NCI-H2227 (cell line): ENCODE measurements around the gene EHMT2.
"Not testable (repeated sequence)": the region's sequence is repeated elsewhere in the genome, so short reads cannot be mapped to it uniquely, and the experiment has no call there.

Experiments used
- DNase-seq: peaks from one replicate; lab custom pipeline; 2025; ENCODE audit not compliant: unreplicated experiment; lab: John Stamatoyannopoulos, UW

The EHMT2 gene

DNA sequence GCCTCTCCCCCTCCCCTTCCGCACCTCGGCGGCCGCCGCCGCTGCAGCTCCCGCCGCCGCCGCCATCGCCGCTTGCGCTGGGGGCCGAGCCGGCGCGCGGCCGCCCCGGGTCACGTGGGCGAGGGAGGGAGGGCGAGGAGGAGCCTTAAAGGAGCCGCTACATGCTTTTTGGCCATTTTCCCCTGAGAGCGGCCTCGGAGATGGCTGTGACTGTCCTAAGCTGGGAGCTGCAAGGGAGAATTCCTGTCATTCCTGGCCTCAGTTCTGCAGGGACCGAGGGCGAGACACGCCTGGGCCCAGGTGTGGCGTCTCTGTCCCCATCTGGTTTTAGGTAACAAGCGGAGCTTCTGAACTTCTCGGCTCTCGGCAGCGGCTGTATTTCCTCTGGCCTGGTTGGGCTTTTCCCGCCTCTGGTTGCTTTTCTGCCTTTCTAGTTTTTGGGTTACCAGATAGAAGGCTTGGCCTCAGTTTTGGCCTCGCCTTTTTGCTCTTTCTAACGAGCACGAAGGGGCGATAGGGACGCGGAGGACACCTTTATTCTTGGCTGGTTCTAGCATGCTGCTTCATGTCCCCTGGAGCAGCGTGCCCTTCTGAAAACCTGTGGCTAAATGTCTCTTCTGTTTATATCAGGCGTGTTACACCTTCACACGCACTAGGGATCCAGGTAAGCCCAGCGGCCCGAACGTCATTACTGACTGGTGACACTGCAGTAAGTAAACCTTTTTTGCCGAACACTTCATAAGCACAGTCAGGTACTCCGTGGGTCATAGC lies at the start of gene EHMT2:
Gene EHMT2, minus strand, starts transcription at position 87 of the 771 bp plus-strand sequence. Its CDS starts 21 bp downstream, at position 66.
- DNase-seq = peak; percentile 93

DNA sequence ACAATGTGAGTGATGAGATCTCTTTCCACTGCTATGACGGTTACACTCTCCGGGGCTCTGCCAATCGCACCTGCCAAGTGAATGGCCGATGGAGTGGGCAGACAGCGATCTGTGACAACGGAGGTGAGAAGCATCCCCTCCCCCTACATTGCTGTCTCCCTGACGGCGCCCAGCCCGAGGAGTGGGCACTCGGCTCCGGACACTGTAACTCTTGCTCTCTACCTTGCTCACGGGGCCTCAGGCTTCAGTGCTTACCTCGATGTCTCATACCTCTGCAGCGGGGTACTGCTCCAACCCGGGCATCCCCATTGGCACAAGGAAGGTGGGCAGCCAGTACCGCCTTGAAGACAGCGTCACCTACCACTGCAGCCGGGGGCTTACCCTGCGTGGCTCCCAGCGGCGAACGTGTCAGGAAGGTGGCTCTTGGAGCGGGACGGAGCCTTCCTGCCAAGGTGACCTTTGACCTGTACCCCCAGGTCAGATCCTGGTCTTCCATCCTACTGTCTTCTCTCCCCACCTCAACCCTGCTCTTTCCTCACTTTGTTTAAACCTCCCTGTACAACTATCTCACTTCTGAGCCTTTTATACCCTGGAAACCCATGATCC lies 49.7 kb upstream of the EHMT2 start:
- no peak for DNase-seq

DNA sequence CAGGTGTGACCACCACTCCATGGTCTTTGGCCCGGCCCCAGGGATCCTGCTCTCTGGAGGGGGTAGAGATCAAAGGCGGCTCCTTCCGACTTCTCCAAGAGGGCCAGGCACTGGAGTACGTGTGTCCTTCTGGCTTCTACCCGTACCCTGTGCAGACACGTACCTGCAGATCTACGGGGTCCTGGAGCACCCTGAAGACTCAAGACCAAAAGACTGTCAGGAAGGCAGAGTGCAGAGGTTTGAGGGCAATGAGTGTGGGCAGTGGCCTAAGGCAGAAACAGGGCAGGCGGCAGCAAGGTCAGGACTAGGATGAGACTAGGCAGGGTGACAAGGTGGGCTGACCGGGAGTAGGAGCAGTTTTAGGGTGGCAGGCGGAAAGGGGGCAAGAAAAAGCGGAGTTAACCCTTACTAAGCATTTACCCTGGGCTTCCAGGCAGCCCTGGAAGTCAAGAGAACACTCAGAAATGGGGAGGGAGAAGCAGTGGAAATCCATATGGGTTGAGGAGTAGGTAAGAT lies 48.9 kb upstream of the EHMT2 start:
- DNase-seq = no peak

DNA sequence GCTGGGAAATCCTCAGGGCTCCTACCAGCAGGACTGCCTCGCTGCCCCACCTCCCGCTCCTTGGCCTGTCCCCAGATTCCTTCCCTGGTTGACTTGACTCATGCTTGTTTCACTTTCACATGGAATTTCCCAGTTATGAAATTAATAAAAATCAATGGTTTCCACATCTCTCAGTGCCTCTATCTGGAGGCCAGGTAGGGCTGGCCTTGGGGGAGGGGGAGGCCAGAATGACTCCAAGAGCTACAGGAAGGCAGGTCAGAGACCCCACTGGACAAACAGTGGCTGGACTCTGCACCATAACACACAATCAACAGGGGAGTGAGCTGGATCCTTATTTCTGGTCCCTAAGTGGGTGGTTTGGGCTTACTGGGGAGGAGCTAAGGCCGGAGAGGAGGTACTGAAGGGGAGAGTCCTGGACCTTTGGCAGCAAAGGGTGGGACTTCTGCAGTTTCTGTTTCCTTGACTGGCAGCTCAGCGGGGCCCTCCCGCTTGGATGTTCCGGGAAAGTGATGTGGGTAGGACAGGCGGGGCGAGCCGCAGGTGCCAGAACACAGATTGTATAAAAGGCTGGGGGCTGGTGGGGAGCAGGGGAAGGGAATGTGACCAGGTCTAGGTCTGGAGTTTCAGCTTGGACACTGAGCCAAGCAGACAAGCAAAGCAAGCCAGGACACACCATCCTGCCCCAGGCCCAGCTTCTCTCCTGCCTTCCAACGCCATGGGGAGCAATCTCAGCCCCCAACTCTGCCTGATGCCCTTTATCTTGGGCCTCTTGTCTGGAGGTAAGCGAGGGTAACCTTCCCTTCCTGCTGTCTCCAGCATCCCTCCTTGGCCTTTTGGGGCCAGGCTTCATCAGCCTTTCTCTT lies 48.2 kb upstream of the EHMT2 start, which contains the start of gene CFB:
Gene CFB, plus strand, starts transcription at position 589 of the 863 bp plus-strand sequence. Its CDS starts 127 bp downstream, at position 716.
- DNase-seq = no peak

DNA sequence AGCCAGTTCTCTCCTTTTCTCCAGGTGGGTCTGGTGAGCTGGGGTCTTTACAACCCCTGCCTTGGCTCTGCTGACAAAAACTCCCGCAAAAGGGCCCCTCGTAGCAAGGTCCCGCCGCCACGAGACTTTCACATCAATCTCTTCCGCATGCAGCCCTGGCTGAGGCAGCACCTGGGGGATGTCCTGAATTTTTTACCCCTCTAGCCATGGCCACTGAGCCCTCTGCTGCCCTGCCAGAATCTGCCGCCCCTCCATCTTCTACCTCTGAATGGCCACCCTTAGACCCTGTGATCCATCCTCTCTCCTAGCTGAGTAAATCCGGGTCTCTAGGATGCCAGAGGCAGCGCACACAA lies 47.6 kb upstream of the EHMT2 start:
- DNase-seq = no peak

DNA sequence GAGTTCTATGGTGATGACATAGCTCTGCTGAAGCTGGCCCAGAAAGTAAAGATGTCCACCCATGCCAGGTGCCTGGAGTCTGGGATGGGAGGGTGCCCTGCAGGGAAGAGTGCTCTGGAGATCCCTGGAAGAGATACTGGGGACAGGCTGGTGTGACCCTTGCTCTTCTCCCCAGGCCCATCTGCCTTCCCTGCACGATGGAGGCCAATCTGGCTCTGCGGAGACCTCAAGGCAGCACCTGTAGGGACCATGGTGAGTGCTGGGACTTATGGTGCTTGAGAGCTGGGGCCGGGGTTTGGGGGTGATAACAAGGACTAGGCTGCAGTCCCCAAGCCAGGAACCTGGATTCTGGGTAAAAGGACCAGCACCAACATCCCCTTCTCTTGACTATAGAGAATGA lies 46.2 kb upstream of the EHMT2 start:
- no peak for DNase-seq

DNA sequence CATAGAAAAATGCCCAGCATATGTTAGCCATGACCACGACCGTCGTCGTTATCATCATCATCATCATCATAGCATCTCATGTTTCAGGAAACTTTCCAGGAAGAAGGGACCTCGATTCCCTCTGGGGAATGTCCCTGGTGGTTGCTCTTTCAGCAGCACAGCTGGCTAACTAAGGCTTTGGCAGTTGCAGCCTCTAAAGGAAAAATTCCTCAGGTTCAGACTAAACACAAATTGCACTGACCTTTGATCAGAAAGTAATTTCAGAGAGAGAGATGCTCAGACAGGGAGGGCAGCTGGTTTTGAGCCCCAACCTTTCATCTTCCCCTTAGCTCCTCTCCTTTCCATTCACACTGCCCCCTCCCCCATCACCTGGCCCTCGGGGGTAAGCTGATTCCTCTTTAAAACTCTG lies 42.8 kb upstream of the EHMT2 start:
- peak; percentile 19 for DNase-seq

DNA sequence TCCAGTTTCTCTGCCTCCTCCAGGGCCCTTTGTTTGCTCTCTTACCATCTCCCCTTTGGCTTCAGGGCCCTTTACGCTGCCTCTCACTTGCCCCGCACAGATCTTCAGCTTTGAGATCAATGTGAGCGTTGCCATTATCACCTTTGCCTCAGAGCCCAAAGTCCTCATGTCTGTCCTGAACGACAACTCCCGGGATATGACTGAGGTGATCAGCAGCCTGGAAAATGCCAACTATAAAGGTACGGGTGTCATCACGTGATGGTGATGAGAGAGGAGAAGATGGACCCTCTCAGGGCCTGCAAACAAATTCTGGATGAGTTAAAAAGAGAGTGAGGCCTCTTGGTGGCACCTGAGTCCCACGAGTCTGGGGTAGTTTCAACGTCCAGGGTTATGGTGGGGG lies 38.3 kb upstream of the EHMT2 start:
- DNase-seq = no peak

DNA sequence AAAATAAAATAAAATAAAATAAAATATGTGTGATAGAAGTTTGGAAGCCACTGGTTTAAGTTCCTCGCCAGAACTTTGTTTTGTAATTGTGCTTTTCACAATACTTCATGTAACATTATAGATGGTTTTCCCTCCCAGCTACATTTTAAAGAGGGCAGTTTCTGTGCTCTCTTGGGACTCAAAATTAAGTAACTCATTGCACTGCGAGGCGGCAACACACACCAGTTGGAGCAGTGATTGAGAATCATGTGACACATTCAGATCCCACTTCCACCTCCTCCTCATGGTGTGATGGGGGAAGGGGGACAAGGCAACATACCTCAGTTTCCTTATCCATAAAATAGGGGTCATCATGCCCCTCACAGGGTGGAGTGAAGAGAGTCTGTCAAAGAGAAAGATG lies 37.5 kb upstream of the EHMT2 start:
- DNase-seq = no peak

DNA sequence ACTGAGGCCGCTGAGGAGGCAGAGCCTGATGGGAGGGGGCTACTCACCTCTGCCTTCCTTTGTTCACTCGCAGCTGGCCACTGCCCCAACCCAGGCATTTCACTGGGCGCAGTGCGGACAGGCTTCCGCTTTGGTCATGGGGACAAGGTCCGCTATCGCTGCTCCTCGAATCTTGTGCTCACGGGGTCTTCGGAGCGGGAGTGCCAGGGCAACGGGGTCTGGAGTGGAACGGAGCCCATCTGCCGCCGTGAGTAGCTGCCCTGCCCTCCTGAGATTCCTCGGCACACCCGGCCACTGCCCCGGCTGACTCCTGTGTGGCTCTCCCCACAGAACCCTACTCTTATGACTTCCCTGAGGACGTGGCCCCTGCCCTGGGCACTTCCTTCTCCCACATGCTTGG lies 36.0 kb upstream of the EHMT2 start:
- no peak for DNase-seq

DNA sequence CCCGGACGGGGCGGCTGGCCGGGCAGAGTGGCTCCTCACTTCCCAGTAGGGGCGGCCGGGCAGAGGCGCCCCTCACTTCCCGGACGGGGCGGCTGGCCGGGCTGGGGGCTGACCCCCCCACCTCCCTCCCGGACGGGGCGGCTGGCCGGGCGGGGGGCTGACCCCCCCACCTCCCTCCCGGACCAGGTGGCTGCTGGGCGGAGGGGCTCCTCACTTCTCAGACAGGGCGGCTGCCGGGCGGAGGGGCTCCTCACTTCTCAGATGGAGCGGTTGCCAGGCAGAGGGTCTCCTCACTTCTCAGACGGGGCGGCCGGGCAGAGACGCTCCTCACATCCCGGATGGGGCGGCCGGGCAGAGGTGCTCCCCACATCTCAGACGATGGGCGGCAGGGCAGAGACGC lies 34.6 kb upstream of the EHMT2 start:
- DNase-seq = not testable (repeated sequence)

DNA sequence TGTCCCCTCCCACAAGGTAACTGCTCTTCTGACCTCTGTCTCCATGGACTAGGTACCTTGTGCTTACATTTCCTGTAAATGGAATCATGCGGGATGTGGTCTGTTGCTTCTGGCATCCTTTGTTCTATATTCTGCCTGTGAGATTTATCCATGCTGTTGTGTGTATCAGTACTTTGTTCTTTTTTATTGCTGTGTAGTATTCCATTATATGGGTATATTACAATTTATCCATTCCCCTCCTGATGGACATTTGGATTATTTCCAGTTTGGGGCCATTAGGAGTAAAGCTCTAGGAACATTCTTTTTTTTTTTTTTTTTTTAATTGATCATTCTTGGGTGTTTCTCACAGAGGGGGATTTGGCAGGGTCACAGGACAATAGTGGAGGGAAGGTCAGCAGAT lies 33.5 kb upstream of the EHMT2 start:
- no peak for DNase-seq

DNA sequence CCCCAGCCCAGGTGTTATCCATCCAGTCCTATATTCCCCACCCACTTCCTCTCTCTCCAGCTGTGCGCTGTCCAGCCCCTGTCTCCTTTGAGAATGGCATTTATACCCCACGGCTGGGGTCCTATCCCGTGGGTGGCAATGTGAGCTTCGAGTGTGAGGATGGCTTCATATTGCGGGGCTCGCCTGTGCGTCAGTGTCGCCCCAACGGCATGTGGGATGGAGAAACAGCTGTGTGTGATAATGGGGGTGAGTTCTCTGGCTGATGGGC lies 31.1 kb upstream of the EHMT2 start:
- no peak for DNase-seq

DNA sequence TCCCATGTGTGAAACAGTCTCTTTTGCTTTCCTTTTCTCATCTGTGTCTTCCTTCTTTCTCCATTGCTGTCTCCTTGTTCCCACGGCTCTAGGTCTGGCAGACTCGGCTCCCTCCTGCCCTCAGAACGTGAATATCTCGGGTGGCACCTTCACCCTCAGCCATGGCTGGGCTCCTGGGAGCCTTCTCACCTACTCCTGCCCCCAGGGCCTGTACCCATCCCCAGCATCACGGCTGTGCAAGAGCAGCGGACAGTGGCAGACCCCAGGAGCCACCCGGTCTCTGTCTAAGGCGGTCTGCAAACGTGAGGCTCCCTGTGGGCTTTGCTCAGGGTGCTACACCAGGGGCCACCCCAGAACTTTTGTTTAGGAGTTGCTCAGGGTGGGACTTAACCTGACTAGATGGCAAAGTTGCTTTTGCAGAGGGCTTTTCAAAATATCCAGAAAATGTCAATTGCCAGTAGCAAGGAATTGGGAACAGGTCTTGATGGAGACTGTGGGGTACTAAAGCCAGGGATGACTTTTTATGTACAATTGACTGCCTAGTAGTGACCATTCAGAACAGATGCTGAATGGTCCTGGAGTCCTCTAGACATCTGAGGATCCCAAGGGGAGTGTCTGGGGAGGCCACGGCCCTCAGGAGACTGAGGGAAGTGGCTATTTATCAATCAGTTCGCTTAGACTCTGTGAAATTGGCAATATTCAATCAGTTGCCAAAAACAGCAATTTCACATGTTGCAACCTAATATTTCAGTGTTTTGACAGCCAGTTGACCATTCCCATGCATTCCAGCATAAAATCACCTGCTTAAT lies 30.6 kb upstream of the EHMT2 start:
- DNase-seq = no peak

DNA sequence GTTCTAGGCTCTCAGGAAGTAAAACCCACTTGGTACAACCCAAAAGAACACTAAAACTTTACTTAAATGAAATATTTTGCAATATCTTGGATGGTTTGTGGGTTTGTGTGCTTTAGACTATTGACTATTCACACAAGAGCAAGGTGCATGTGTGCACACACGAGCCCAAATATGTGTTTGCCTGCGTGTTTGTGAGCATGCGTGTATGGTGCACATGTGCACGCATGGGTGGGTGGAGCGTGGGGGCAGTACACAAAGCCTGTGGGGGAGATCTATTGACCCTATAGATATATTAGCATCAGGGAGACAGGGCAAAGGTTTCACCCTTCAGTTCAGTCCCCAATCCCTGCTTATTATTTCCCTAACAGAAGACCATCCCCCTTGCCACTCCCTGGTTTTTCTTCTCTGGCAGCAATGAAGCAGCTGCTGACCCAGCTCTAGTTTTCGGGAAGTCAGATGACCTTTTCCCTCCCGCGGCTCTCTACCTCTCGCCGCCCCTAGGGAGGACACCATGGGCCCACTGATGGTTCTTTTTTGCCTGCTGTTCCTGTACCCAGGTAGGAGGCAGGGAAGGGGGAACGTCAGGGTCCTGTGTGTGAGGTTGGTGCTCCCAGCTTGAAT lies 29.9 kb upstream of the EHMT2 start, which contains the start of gene C2:
Gene C2, plus strand, starts transcription at position 476 of the 621 bp plus-strand sequence. Its CDS starts 36 bp downstream, at position 512.
- DNase-seq = no peak

DNA sequence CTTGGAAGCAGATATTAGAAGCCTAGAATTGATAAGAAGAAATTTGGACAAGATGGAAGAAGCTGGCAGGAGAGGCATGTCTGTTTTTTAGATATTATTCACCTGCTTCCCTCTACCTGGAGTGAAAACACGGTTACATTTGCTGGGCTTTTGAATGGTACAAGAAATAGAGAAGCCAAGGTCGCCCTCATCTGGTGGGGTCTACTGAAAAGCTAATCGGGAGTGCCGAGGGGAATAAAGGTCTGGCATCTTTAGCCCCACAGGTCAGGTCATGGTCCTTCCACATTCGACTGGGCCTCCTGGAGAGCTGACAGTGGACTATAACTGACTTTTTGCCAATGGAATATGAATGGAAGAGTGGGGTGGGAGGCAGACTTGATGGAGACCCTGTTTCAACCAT lies 25.4 kb upstream of the EHMT2 start:
- no peak for DNase-seq

DNA sequence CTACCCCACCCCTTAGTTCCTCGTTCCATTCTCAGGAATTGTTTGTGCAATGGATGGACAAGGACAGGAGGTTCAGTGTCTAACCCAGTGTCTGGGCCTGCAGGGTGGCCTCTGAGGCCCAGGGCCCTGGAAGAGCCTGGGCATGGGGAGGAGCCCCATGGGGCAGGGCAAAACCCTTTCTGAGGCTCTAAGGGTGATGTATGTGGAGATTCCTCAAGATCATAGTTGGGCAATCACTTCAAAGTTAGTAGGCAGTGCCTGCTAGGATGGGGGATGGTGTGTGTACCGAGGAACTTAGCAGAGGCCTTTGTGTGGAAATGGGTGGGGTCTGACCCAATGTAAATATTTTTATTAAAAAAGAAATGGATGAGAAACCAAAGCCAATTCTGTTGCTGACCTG lies 23.3 kb upstream of the EHMT2 start:
- no peak for DNase-seq

DNA sequence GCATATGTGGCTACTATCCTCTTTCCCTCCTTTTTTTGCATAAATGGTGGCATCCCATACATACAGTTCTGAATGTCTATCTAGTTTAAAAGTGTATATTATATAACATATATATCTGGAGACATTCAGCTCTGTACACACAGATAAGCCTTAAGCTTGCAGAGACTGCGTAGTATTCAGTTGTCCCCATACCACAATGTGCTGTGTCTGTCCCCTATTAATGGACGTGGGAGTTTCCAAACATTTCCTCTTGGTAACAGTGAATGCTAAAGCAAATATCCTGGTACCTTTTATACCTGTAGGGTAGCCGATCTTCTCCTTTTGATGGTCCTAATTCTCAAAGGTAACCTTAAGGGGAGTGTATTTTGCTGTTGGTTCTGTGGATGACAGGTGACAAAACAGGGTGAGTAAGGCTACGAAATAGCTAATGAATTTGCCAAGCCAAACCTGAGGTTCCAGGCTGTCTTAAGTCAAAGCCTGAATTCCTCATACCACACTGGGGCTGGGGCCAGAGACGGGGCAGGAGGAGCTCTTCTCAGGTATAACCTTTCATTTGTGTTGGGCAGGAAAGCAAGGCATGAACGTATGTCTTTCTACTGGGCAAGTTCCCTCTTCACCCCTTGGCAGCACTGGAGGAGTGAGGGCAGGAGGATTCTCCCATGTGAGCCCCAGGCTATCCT lies 22.3 kb upstream of the EHMT2 start:
- DNase-seq = no peak

DNA sequence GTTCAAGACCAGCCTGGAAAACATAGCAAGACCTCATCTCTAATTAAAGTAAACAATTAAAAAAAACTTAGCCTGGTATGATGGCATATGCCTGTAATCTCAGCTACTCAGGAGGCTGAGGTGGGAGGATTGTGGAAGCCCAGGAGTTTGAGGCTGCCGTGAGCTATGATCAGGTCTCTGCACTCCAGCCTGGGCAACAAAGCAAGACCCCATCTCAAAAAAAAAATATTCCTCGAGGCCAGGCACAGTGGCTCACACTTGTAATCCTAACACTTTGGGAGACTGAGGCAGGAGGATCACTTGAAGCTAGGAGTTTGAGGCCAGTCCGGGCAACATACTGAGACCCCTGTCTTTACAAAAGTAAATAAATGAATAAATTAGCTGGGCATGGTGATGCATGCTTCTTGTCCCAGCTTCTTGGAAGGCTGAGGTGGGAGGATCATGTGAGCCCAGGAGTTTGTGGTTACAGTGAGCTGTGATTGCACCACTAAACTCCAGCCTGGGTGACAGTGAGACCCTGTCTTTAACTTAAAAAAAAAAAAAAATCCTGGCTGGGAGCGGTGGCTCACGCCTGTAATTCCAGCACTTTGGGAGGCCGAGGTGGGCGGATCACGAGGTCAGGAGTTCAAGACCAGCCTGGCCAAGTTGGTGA lies 20.7 kb upstream of the EHMT2 start:
- DNase-seq = no peak
